GM21737 (cell line): ENCODE measurements around the gene LMF1.
"Not testable (repeated sequence)": the region's sequence is repeated elsewhere in the genome, so short reads cannot be mapped to it uniquely, and the experiment has no call there.

ENCODE experiments used
- ATAC-seq: cut with Tn5 transposase; IDR thresholded peaks from one replicate; pipeline ENCODE4 v1.9.1; 2021; ENCODE audit warnings: mild to moderate bottlenecking, moderate library complexity; ENCODE audit not compliant: unreplicated experiment

The LMF1 gene

GRCh38 chr16:820044-820408 lies 150.8 kb downstream of the LMF1 start:
- not testable (repeated sequence) for ATAC-seq

- no peak for ATAC-seq
Measured at GRCh38 chr16:819336-820043, 151.3 kb downstream of the LMF1 start.

GRCh38 chr16:818592-818991 lies 152.2 kb downstream of the LMF1 start:
- ATAC-seq, result no peak

GRCh38 chr16:818132-818531 lies 152.7 kb downstream of the LMF1 start:
- ATAC-seq, result no peak

GRCh38 chr16:817001-817906 lies 153.5 kb downstream of the LMF1 start:
- no peak for ATAC-seq

GRCh38 chr16:815861-816260 lies 154.9 kb downstream of the LMF1 start:
- no peak for ATAC-seq

GRCh38 chr16:814974-815373 lies 155.8 kb downstream of the LMF1 start:
- no peak for ATAC-seq

GRCh38 chr16:813916-814412 lies 156.8 kb downstream of the LMF1 start:
- ATAC-seq, result no peak

GRCh38 chr16:813204-813915 lies 157.4 kb downstream of the LMF1 start:
- no peak for ATAC-seq

GRCh38 chr16:808085-808386 lies 162.7 kb downstream of the LMF1 start:
- ATAC-seq, result no peak

- ATAC-seq, result peak; percentile 85
Measured at GRCh38 chr16:807347-808084, 163.3 kb downstream of the LMF1 start.

- no peak for ATAC-seq
Measured at GRCh38 chr16:805474-805873, 165.3 kb downstream of the LMF1 start.

GRCh38 chr16:804193-805048 lies 166.4 kb downstream of the LMF1 start:
- ATAC-seq, result no peak

- no peak for ATAC-seq
Measured at GRCh38 chr16:803754-804080, 167.1 kb downstream of the LMF1 start.
